GM21528 (cell line): ENCODE data around the gene RABEP2.
"Not testable (repeated sequence)": the region's sequence is repeated elsewhere in the genome, so short reads cannot be mapped to it uniquely, and the experiment has no call there.

Experiments
- ATAC-seq: cut with Tn5 transposase; IDR thresholded peaks from one replicate; pipeline ENCODE4 v1.9.1; 2021; ENCODE audit warnings: mild to moderate bottlenecking, moderate library complexity; ENCODE audit not compliant: unreplicated experiment, low FRiP score

Gene RABEP2

DNA sequence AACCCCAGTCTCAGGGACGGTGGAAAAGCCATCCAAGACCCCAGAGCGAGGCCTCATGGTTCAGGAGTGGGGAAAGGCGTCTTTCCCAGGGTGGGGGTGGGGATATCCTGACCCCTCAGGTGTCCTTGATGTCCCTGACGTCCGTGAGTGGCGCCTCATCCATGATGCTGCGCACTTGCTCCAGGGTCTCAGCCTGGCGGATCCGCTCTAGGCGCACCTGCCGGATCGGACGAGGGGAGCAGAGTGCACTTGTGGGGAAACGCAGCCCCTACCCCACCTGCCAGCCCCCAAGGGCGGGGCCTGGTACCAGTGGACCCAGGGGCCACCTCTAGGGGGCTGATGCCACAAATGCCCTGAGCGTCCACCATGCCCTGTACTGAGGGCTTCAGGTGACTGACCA lies 20.2 kb downstream of the RABEP2 start:
- ATAC-seq: no peak

DNA sequence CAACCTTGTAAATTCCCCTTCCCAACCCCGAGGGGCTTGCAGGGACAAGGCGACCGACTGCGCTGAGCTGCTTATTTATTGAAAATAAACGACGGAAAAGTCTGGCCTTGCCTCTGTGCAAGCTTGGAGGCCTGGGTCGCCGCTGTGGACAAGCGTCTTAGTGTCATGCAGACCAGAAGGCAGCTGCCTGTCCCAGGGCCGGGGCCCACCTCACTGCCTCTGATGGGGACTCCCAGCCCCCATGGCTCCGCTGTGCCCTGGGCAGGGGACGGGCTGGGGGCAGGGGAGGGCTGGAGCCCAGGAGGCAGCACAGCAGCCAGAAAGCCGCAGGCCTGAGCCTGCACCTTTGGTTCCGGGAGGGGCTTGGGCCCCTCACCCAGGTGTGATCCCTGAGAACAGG lies 20.7 kb downstream of the RABEP2 start:
- ATAC-seq: no peak

DNA sequence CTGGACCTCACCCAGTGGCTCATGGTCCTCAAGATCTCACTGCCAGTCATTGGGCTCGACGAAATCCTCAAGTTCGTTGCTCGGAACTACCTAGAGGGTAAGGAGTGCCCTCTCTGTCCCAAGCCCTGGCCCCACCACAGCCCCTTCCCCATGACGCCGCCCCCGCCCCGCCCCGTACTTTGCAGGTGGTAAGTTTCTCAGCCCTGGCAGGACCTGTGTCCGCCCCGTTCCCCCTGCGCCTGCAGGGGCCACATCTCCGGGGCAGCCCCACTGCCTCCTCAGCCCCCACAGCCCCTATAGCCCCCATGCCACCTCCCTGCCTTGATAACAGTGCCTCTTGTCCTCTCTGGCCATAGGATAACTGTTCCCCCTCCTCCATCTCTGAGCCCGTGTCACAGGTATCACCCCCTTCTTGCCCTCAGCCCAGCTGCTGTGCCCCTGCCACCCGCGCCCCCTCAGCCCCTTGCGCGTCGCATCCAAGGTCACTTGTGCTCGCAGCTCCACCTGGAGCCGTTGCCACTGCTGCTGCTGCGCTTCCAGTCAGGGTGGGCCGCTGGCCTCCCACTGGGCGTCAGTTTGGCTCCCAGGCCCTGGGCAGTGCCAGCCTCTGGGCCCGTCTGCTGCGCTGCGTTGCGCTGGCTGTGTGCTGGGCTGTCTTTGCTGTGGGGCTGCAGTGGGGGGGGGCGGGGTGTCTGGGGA lies 21.5 kb downstream of the RABEP2 start:
- no peak for ATAC-seq

DNA sequence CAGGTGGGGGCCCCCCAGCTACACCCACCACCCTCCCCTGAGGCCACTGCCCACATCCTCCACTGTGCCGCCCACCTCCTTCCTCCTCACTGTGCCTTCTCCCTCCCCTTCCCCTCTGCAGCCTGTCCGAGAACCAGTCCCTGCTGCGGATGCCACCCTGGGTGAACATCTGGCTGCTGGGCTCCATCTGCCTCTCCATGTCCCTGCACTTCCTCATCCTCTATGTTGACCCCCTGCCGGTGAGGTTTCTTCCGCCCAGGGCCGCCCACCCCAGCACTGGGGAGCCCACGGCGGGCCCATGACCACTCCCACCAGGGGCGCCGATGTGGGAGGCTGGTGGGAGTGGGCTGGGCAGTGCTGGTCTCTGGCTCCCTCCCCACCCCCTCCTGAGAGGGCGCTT lies 22.1 kb downstream of the RABEP2 start:
- no peak for ATAC-seq

DNA sequence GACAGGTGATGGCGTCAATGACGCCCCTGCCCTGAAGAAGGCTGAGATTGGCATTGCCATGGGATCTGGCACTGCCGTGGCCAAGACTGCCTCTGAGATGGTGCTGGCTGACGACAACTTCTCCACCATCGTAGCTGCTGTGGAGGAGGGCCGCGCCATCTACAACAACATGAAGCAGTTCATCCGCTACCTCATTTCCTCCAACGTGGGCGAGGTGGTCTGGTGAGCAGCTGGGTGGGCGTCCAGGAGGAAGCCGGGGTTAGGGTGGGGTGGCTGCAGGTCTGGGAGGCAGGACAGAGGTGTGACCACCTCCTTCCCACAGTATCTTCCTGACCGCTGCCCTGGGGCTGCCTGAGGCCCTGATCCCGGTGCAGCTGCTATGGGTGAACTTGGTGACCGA lies 23.2 kb downstream of the RABEP2 start:
- no peak for ATAC-seq

DNA sequence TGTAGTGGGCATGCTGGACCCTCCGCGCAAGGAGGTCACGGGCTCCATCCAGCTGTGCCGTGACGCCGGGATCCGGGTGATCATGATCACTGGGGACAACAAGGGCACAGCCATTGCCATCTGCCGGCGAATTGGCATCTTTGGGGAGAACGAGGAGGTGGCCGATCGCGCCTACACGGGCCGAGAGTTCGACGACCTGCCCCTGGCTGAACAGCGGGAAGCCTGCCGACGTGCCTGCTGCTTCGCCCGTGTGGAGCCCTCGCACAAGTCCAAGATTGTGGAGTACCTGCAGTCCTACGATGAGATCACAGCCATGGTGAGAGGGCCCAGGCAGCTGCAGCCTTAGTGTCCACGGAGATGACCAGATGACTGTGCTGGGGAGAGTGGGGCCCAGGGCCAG lies 24.4 kb downstream of the RABEP2 start:
- no peak for ATAC-seq

DNA sequence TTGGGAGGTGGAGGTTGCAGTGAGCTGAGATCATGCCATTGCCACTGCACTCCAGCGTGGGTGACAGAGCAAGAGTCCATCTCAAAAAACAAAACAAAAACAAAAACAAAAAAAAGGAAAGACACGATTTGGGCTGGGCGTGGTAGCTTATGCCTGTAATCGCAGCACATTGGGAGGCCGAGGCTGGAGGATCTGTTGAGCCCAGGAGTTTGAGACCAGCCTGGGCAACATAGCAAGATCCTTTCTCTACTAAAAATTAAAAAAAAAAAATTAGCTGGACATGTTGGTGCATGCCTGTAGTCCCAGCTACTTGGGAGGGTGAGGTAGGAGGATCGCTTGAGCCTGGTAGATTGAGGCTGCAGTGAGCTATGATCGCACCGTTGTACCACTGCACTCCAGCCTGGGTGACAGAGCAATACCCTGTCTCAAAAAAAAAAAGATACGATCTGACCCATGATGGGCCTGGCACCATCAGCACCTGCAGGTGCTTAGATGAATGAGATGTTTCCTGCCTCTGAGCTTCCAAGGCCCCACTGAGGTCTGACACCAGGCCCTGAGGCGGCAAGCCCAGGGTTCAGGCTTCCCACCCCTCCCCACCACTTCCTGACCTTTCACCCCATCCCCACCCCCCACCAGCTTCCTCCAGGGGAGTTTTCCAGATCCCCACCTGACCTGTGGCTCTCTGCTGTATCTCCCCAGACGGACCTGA lies 25.0 kb downstream of the RABEP2 start:
- no peak for ATAC-seq

DNA sequence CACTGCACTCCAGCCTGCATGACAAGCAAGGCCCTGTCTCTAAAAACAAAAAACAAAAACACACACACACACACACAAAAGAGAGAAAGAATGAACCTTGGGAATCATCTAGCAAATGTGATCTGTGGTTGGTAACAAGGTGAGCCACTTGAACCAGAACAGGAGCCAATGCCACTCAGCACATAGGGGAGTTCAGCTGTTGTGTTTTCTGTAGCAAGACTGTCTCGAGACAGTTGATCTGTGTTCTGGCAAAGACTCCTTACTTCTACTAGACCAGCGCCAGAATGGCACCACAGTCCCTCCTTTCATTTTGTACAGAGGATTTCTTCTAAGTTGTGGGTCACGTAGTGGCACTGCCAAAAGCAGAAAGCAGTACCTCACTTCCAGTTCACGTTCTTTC lies 26.1 kb downstream of the RABEP2 start:
- no peak for ATAC-seq

DNA sequence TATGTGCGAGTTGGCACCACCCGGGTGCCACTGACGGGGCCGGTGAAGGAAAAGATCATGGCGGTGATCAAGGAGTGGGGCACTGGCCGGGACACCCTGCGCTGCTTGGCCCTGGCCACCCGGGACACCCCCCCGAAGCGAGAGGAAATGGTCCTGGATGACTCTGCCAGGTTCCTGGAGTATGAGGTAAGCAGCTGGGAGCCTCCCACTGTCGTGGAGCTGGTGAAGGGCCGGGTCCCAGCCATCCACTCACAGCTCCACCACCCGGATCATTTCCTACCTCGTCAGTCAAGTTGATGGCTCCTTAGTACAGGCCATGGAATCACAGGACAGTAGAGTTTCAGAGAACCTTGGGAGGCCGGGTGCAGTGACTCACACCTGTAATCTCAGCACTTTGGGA lies 26.8 kb downstream of the RABEP2 start:
- ATAC-seq: no peak

DNA sequence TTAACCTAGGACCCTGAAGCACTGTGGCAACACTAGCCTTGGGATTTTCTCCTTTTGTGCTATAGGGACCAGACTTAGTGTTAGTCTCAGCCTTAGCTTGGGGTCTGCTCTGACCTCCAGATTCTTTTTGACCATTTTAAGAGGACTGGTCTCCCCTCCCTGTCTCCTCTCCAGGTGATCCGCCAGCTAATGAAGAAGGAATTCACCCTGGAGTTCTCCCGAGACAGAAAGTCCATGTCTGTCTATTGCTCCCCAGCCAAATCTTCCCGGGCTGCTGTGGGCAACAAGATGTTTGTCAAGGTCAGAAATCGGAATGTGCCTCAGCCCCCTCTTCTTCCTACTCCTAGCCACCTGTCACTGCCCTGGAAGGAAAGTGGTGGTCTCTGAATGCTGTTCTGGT lies 27.2 kb downstream of the RABEP2 start:
- ATAC-seq: no peak

DNA sequence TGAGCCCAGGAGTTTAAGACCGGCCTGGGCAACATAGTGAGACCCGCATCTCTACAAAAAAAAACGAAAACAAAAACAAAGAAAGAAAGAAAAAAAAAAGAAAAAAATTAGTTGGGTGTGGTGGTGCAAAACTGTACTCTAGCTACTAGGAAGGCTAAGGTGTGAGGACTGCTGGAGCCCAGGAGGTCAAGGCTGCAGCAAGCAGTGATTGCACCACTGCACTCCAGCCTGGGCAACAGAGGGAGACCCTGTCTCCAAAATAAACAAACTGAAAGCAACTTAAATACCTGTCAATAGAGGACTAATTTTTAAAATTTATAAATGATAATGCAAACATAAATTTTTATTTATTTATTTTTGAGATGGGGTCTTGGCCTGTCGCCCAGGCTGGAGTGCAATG lies 29.4 kb downstream of the RABEP2 start:
- no peak for ATAC-seq

DNA sequence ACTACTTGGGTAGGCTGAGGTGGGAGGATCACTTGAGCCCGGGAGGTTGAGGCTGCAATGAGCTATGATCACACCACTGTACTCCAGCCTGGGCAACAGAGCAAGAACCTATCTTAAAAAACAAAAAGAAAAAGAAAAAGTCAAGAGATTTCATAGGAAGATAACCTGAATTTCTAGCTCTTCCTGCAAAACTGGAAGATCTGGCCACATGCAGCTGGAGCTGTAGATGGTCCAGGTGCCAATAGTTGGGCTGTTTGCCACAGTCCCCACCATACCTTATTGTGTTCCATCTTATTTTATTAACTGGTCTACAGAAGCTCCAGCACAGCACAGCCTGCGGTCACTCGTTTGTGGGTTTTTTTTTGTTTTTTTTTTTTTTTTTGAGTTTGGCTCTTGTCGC lies 31.7 kb downstream of the RABEP2 start:
- ATAC-seq: no peak

DNA sequence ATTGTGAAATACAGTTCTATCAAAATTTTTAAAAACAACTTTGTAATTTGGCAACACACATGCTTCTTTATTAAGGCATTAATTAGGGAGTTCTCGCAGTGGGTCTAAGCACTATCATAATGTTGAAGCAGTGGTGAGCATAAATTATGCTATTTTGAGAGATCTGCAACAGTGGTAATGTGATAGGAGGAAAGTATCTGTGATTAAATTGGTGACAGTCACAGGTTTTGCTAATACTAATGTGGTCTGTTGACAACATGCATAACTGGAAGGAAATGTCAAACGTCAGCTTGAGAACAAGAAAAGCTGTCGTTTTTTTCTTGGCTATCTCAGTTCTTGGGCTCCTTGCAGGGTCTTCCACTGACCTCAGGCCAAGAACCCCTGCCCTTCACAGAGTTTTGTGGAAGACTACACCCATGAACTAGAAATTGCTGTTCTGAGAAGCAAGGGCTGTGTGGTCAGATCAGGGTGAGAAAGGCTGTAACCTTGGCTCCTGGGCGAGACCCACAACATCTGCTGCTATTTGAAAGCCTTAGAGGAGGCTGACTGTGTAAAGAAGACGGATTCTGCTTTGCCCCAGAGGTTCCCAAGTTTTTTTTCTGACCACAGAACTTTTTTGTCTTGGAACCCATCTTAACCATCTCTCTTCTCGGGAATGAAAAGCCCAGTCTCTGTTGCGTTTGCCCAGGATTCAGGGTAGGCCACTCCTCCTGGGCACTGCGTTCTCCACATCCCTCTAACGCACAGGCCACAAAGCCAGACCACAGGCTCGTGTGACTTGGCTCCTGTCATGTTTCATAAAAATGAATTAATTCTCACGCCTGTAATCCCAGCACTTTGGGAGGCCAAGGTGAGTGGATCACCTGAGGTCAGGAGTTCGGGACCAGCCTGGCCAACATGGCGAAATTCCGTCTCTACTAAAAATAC lies 32.8 kb downstream of the RABEP2 start:
- ATAC-seq: no peak

DNA sequence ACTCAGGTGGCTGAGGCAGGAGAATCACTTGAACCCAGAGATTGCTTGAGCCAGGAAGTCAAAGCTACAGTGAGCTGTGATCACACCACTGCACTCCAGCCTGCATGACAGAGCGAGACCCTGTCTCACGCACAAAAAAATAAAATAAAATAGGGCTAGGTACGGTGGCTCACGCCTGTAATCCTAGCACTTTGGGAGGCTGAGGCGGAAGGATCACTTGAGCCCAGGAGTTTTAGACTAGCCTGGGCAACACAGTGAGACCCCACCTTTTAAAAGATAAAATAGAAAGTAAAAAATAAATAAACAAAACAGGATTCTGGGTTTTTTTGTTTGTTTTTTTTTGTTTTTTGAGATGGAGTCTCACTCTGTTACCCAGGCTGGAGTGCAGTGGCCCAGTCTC lies 34.7 kb downstream of the RABEP2 start:
- not testable (repeated sequence) for ATAC-seq

DNA sequence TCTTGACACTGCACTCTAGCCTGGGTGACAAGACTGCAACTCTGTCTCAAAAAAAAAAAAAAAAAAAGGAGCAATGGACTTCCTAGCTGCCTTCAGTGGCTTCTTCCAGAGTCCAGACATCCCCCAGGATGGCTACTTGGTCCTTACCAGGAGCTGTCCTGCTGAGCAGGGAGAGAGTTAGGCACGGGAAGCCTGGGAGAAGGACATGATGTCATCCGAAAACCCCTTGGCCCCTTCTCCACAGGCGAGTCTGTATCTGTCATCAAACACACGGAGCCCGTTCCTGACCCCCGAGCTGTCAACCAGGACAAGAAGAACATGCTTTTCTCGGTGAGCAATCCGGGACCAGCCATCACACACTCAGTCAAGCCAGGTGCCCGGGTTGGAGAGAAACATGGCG lies 38.1 kb downstream of the RABEP2 start:
- no peak for ATAC-seq

DNA sequence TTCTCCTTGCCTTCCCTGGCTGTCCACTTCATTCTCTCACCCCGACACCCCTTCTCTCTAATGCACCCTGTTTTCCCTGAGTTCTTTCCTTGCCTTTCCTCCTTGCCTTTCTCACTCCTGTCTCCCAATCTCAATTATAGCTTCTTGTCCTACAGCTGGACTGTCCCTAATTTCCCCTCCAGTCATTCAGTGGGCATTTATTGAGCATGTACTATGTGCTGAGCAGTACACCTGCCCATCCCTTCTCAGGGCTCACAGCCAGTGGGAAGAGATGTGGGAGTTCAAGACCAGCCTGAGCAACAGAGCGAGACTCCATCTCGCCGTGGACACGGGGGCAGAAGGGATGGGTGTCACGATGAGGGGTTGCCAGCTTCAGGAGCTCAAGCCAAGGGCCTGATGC lies 41.0 kb downstream of the RABEP2 start:
- no peak for ATAC-seq

DNA sequence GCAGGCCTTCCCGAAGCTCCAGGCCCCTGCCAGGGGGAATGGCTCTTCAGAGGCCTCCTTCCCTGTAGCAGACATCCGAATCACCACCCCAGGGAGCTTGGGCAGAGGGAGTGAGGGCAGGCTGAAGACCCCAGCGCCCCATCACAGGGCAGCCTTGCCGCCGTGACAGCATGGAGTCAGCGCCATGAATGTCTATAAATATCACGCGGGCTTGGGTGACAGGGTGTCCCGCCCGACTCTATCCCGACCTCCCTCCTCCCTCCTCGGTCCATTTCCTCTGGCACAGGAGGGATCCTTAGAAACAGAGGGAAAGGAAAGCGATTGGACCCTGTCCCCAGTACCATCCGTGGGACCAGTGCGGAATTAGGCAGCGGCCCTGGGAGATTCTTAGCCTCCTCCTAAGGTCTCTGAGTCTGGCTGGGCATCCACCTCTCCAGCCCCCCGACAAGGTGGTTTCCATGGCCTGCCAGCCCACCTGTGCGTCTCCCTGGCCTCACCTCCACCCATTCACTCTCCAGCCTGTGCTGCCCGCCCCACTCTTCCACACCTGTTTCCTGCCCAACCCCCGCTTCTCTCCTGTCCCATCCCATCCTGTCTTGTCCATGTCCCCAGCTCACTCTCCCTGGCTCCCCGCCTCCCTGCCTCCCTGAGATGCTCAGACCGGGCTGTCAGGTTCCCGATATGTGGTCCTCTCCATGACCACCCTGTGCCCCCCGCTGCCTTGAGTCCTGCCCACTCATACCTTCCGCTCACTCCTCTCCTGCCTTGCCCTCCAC lies 41.6 kb downstream of the RABEP2 start:
- ATAC-seq: no peak

DNA sequence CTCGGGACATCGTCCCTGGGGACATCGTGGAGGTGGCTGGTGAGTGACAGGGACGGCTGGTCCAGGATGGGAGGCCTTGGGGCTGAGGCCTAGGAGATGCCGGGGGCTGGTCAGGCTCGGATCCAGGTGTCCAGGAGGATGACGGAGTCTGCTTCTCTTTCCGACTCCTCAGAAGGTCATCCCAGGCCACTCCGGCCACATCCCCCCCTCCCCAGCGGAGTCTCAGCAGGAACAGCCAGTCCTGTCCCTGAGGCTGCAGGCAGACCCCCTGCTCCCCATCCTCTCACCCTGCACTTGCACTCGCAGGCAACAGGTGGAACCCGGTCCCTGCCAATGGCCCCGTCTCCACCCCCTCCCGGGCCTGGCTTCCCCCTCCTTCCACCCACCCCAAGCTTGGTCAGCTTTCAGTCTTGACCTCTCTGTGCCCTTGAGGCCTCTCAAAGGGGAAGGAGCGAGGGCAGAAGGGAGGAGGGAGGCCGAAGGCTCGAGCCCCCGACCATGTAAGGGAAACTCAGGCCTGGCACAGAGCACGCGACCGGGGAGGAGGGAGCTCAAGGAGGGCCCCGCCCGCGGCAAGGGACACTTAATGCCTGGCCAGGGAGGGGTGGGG lies 42.4 kb downstream of the RABEP2 start:
- no peak for ATAC-seq

DNA sequence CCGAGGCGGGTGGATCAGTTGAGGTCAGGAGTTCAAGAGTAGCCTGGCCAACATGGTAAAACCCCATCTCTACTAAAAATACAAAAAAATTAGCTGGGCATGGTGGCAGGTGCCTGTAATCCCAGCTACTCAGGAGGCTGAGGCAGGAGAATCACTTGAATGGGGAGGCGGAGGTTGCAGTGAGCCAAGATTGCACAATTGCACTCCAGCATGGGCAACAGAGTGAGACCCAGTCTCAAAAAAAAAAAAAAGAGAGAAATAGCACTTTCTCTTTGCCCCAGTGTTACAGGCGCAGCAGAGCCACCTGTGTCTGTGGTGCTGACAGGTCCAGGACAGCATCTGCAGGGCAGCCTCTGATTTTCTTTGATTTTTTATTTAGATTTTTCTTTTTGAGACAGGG lies 43.5 kb downstream of the RABEP2 start:
- ATAC-seq: not testable (repeated sequence)

DNA sequence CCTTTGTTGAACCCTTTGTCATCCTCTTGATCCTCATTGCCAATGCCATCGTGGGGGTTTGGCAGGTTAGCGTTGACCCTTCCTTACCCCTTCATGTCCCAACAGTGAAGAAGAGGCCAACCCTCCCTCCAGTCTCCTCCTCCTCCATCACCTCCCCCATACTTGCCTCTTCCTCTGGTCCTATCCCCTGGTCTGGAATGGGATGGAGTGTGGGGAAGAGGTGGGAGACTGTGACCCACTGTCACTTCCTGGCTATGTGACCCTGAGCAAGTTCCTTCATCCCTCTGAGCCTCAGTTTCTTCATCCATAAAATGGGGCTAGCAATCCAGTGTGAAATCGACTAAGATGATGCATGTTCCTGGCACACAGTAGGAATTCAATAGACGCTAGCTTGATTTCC lies 44.1 kb downstream of the RABEP2 start:
- no peak for ATAC-seq
